ENCODE results near the gene AK3. TPM values are rescaled to one million over a fixed set of nuclear protein-coding genes. Genes with fewer than 3 reads are reported as not detected.

The AK3 gene
- total and polyA plus RNA-seq, 2 donors (not counting 1 experiment from before 2014, with no cell fraction given) = 66.3 to 90.3 TPM

GRCh38 chr9:4671737-4672136 is 69.3 kb downstream of the AK3 start:
- TF ChIP-seq CTCF (conservative IDR thresholded peaks at IDR 0.05 in 1 of 2, IDR thresholded peaks at IDR 0.05 in 1 of 2; ENCODE audit: low read depth in 1 of 2, low read length in 2 of 2) (no peak), EZH2 (IDR thresholded peaks at IDR 0.05; ENCODE audit: low read length, missing control alignments) (no peak)
- no peaks in the 10 kb centered on the region for H3K27me3 ChIP-seq (ENCODE audit: control insufficient read depth, insufficient read depth, low read length)

DNA sequence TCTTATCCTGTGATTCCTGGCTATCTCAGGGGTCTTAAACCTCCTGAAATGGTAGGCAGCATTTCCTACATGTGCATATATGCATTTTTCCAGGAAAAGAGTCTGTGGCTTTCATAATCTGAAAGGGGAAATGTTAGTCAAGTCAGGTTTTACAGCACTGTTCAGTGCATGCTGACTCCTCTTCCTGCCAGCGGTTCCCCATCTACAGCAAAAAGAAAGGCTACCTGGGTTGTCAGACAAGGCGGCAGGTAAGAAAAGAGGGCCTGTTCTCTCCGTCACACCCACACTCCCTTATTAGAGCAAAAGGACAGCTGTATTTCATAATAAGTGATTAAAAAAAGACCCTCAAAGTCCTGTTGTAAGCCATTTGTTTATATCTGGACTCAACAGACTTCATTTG is 70.4 kb downstream of the AK3 start:
- H3K9me3 ChIP-seq (ENCODE audit: control insufficient read depth, insufficient read depth, low read depth, low read length) = no peaks in the 10 kb centered on the region
- no peaks in the 10 kb centered on the region for H4K20me1 ChIP-seq (ENCODE audit: control insufficient read depth, extremely low read depth, insufficient read depth, low read length)
- H3K79me2 ChIP-seq (ENCODE audit: control insufficient read depth, insufficient read depth, low read length) = no peaks in the 10 kb centered on the region
- H3K9ac ChIP-seq (ENCODE audit: insufficient read depth, low read length) = no peak overlapping the region
- H3K4me2 ChIP-seq (ENCODE audit: extremely low read depth, insufficient read depth, low read length) = no peak overlapping the region
- no peak overlapping the region for H3K4me3 ChIP-seq (replicated peaks in 1 of 4; ENCODE audit: control extremely low read depth in 1 of 4, insufficient read depth in 1 of 4, low read depth in 3 of 4, low read length in 4 of 4)
- H3K27ac ChIP-seq (ENCODE audit: insufficient read depth, low read length) = no peak overlapping the region
- H3K4me1 ChIP-seq (ENCODE audit: control insufficient read depth, extremely low read depth, insufficient read depth, low read length) = no peaks in the 10 kb centered on the region
- no peak overlapping the region for H2AFZ ChIP-seq (ENCODE audit: low read length)
- no peak for DNase-seq (ENCODE audit: low read depth in 2 of 2)
- H3K27me3 ChIP-seq (ENCODE audit: control insufficient read depth, insufficient read depth, low read length) = no peaks in the 10 kb centered on the region
- TF ChIP-seq CTCF (conservative IDR thresholded peaks at IDR 0.05 in 1 of 2, IDR thresholded peaks at IDR 0.05 in 1 of 2; ENCODE audit: low read depth in 1 of 2, low read length in 2 of 2) (no peak), EZH2 (IDR thresholded peaks at IDR 0.05; ENCODE audit: low read length, missing control alignments) (no peak)
- no peaks in the 10 kb centered on the region for H3K36me3 ChIP-seq (ENCODE audit: control insufficient read depth, insufficient read depth, low read length)

More at GRCh38 chr9:4671737-4672136, 69.3 kb downstream of the AK3 start:
- no peaks in the 10 kb centered on the region for H3K4me1 ChIP-seq (ENCODE audit: control insufficient read depth, extremely low read depth, insufficient read depth, low read length)
- H3K9me3 ChIP-seq (ENCODE audit: control insufficient read depth, insufficient read depth, low read depth, low read length) = no peaks in the 10 kb centered on the region
- no peak for DNase-seq (ENCODE audit: low read depth in 2 of 2)
- no peak overlapping the region for H3K4me2 ChIP-seq (ENCODE audit: extremely low read depth, insufficient read depth, low read length)
- no peaks in the 10 kb centered on the region for H3K36me3 ChIP-seq (ENCODE audit: control insufficient read depth, insufficient read depth, low read length)
- no peak overlapping the region for H3K27ac ChIP-seq (ENCODE audit: insufficient read depth, low read length)
- H2AFZ ChIP-seq (ENCODE audit: low read length) = no peak overlapping the region
- no peak overlapping the region for H3K9ac ChIP-seq (ENCODE audit: insufficient read depth, low read length)
- H4K20me1 ChIP-seq (ENCODE audit: control insufficient read depth, extremely low read depth, insufficient read depth, low read length) = no peaks in the 10 kb centered on the region
- no peaks in the 10 kb centered on the region for H3K79me2 ChIP-seq (ENCODE audit: control insufficient read depth, insufficient read depth, low read length)
- H3K4me3 ChIP-seq (replicated peaks in 1 of 4; ENCODE audit: control extremely low read depth in 1 of 4, insufficient read depth in 1 of 4, low read depth in 3 of 4, low read length in 4 of 4) = no peak overlapping the region

- H3K4me1 ChIP-seq (ENCODE audit: control insufficient read depth, extremely low read depth, insufficient read depth, low read length) = peaks cover 3% of the 10 kb centered on the region
- H3K27me3 ChIP-seq (ENCODE audit: control insufficient read depth, insufficient read depth, low read length) = no peaks in the 10 kb centered on the region
- no peak overlapping the region for H2AFZ ChIP-seq (ENCODE audit: low read length)
- H3K4me2 ChIP-seq (ENCODE audit: extremely low read depth, insufficient read depth, low read length) = no peak overlapping the region
- no peak overlapping the region for H3K27ac ChIP-seq (ENCODE audit: insufficient read depth, low read length)
- no peaks in the 10 kb centered on the region for H3K9me3 ChIP-seq (ENCODE audit: control insufficient read depth, insufficient read depth, low read depth, low read length)
- H4K20me1 ChIP-seq (ENCODE audit: control insufficient read depth, extremely low read depth, insufficient read depth, low read length) = no peaks in the 10 kb centered on the region
- no peak overlapping the region for H3K4me3 ChIP-seq (replicated peaks in 1 of 4; ENCODE audit: control extremely low read depth in 1 of 4, insufficient read depth in 1 of 4, low read depth in 3 of 4, low read length in 4 of 4)
- TF ChIP-seq EZH2 (IDR thresholded peaks at IDR 0.05; ENCODE audit: low read length, missing control alignments) (no peak), CTCF (conservative IDR thresholded peaks at IDR 0.05 in 1 of 2, IDR thresholded peaks at IDR 0.05 in 1 of 2; ENCODE audit: low read depth in 1 of 2, low read length in 2 of 2) (no peak)
- no peaks in the 10 kb centered on the region for H3K36me3 ChIP-seq (ENCODE audit: control insufficient read depth, insufficient read depth, low read length)
- H3K79me2 ChIP-seq (ENCODE audit: control insufficient read depth, insufficient read depth, low read length) = no peaks in the 10 kb centered on the region
- no peak overlapping the region for H3K9ac ChIP-seq (ENCODE audit: insufficient read depth, low read length)
- DNase-seq (ENCODE audit: low read depth in 2 of 2) = no peak
These were observed 71.1 kb downstream of the AK3 start for GRCh38 chr9:4669890-4670289.
